Endothelial cell of umbilical vein (primary cell): Measurements from ENCODE around the gene AP1G2. TPM values are rescaled to one million over a fixed set of nuclear protein-coding genes. Genes with fewer than 3 reads are reported as not detected.

ENCODE experiments used
- BruUV-seq: library from RNA; stranded (reverse); fragments of 400-500 nt; replicated peaks from 2 replicates; lab custom pipeline; 2021; lab: Mats Ljungman, UMichigan
- CTCF ChIA-PET: fragments of 300-600, 350-600 bp; sonication (Branson Sonifier 250); formaldehyde crosslinking; loops from one replicate; lab custom pipeline; 2021; ENCODE audit warnings: antibody characterized with exemption, inconsistent platforms; lab: Charles Lee
- POLR2A ChIA-PET: fragments of 300-600, 350-600 bp; sonication (Branson Sonifier 250); formaldehyde crosslinking; loops from one replicate; lab custom pipeline; 2021; ENCODE audit warnings: antibody characterized with exemption, inconsistent platforms; lab: Charles Lee
- DNase-seq: peaks from one replicate; pipeline ENCODE4 v3.0.0-alpha.2; 2011; ENCODE audit warnings: low read depth, low spot score
- FAIRE-seq: peaks from 2 replicates; lab custom pipeline; 2011; peaks lifted over from hg19 to GRCh38; lab: Jason Lieb, UNC
- H2AFZ ChIP-seq: 2 replicates; pipeline ENCODE4 v1.6.0; 2012; ENCODE audit warnings: low read depth, low read length, control low read depth, inconsistent platforms
- H3K27ac ChIP-seq: 2 replicates; pipeline ENCODE4 v1.5.1; 2011; ENCODE audit warnings: low read depth, mild to moderate bottlenecking, control low read depth, low read length, moderate library complexity; ENCODE audit not compliant: insufficient read depth
- H3K27me3 ChIP-seq, 2 experiments: 2 replicates each; pipeline versions ENCODE4 v1.6.0 to v1.6.1; 2011; ENCODE audit warnings: low read length in 2 of 2, mixed read lengths in 1 of 2; ENCODE audit not compliant: control insufficient read depth in 2 of 2, insufficient read depth in 2 of 2
- H3K36me3 ChIP-seq, 2 experiments: 2 replicates in 1 of 2; 3 replicates in 1 of 2; pipeline ENCODE4 v1.5.1; 2011; ENCODE audit warnings: low read length in 2 of 2, mild to moderate bottlenecking in 1 of 2, moderate library complexity in 1 of 2; ENCODE audit not compliant: control insufficient read depth in 2 of 2, insufficient read depth in 2 of 2; ENCODE audit errors: extremely low read depth in 1 of 2
- H3K4me1 ChIP-seq: 3 replicates; pipeline ENCODE4 v1.5.1; 2011; ENCODE audit warnings: mild to moderate bottlenecking, low read length; ENCODE audit not compliant: control insufficient read depth, insufficient read depth; ENCODE audit errors: extremely low read depth
- H3K4me2 ChIP-seq: 2 replicates; pipeline ENCODE4 v1.6.1; 2011; ENCODE audit warnings: low read length, control low read depth, mixed read lengths; ENCODE audit not compliant: insufficient read depth
- H3K4me3 ChIP-seq, 3 experiments: fragments of 200-600 bp in 1 of 3; sonication (generic), shearing (Covaris generic) in 1 of 3; replicated peaks in 1 of 3; 2 replicates each; pipeline ENCODE4 v1.5.1; 2011 to 2016; ENCODE audit warnings: control low read depth in 3 of 3, low read length in 3 of 3, mild to moderate bottlenecking in 2 of 3, inconsistent platforms in 1 of 3, low read depth in 1 of 3, moderate library complexity in 1 of 3; ENCODE audit not compliant: insufficient read depth in 1 of 3
- H3K79me2 ChIP-seq: 2 replicates; pipeline ENCODE4 v1.6.0; 2012; ENCODE audit warnings: low read length, inconsistent platforms; ENCODE audit not compliant: control insufficient read depth, insufficient read depth
- H3K9ac ChIP-seq: replicated peaks from 2 replicates; pipeline ENCODE3; 2011; ENCODE audit warnings: low read length, control low read depth; ENCODE audit not compliant: insufficient read depth; ENCODE audit errors: extremely low read depth
- H3K9me1 ChIP-seq: replicated peaks from 3 replicates; pipeline ENCODE4 v1.6.0; 2011; ENCODE audit warnings: mild to moderate bottlenecking, low read length; ENCODE audit not compliant: control insufficient read depth, insufficient read depth; ENCODE audit errors: extremely low read depth
- H3K9me3 ChIP-seq: replicated peaks from 2 replicates; pipeline ENCODE4 v1.5.1; 2012; ENCODE audit warnings: low read length, inconsistent platforms; ENCODE audit not compliant: control insufficient read depth, insufficient read depth
- H4K20me1 ChIP-seq: replicated peaks from 2 replicates; pipeline ENCODE3; 2011; ENCODE audit warnings: mild to moderate bottlenecking, low read length; ENCODE audit not compliant: control insufficient read depth, insufficient read depth; ENCODE audit errors: extremely low read depth
- CTCF ChIP-seq, 2 donors: IDR thresholded peaks; 1 replicate in 1 of 2; 2 replicates in 1 of 2; pipeline ENCODE4 v1.5.1; 2011; ENCODE audit warnings: low read length in 2 of 2, mild to moderate bottlenecking in 2 of 2, moderate library complexity in 2 of 2, control low read depth in 1 of 2, inconsistent platforms in 1 of 2, low read depth in 1 of 2; ENCODE audit not compliant: insufficient read depth in 1 of 2; ENCODE audit errors: extremely low read depth in 1 of 2
- EZH2 ChIP-seq: IDR thresholded peaks from 2 replicates; pipeline ENCODE4 v1.6.1; 2012; ENCODE audit warnings: borderline replicate concordance, low read depth, mild to moderate bottlenecking, moderate library complexity, low read length, inconsistent platforms; ENCODE audit not compliant: severe bottlenecking
- FOS ChIP-seq: IDR thresholded peaks from 2 replicates; pipeline ENCODE4 v1.6.1; 2011; ENCODE audit warnings: mild to moderate bottlenecking, low read length, moderate library complexity, borderline replicate concordance; ENCODE audit not compliant: insufficient read depth
- GATA2 ChIP-seq: IDR thresholded peaks from 2 replicates; pipeline ENCODE4 v1.7.0; 2011; ENCODE audit warnings: low read depth, mild to moderate bottlenecking, moderate library complexity, mixed read lengths, low read length; ENCODE audit not compliant: insufficient read length, insufficient read depth
- JUN ChIP-seq: IDR thresholded peaks from 2 replicates; pipeline ENCODE4 v1.6.1; 2011; ENCODE audit warnings: borderline replicate concordance, low read depth; ENCODE audit not compliant: insufficient read length, insufficient read depth
- MAX ChIP-seq: IDR thresholded peaks from 2 replicates; pipeline ENCODE4 v1.6.1; 2011; ENCODE audit not compliant: insufficient read depth, insufficient read length
- MYC ChIP-seq: IDR thresholded peaks from one replicate; pipeline ENCODE4 v1.6.1; 2011; ENCODE audit warnings: mild to moderate bottlenecking, low read depth, low read length
- POLR2A ChIP-seq: IDR thresholded peaks from 2 replicates; pipeline ENCODE4 v1.6.1; 2012; ENCODE audit warnings: low read depth, mild to moderate bottlenecking, control low read depth, low read length
- POLR2AphosphoS5 ChIP-seq: IDR thresholded peaks from 2 replicates; pipeline ENCODE4 v1.6.1; 2012; ENCODE audit warnings: low read depth, mild to moderate bottlenecking, control low read depth, low read length, moderate library complexity; ENCODE audit not compliant: insufficient read depth
- dilution Hi-C: fragments of 300-500 bp; cut with MboI; formaldehyde crosslinking; loops from one replicate; pipeline ENCODE4 v1.15.0; 2019; ENCODE audit warnings: low sequenced_read_pairs; ENCODE audit not compliant: extremely low pct_ligation_motif_present
- intact Hi-C: fragments of 100-400 bp; cut with micrococcal nuclease; formaldehyde crosslinking; loops from one replicate; pipeline ENCODE4 v1.10.0; 2022
- polyA plus RNA-seq, 4 experiments: library from polyadenylated mRNA; depleted of rRNA in 3 of 4; stranded (reverse) in 3 of 4; unstranded in 1 of 4; fragments of >200 nt; gene quantifications; 2 replicates each; pipeline versions ENCODE4 v1.2.1 to v1.2.3, GENCODE V29; 2011 to 2012; ENCODE audit warnings: missing spikeins in 1 of 4
- total RNA-seq: library from RNA; stranded (reverse); gene quantifications from 2 replicates; pipeline ENCODE4 v1.2.3, GENCODE V29; 2021

AP1G2 gene
- total and polyA plus RNA-seq, 2 donors (not counting 3 experiments of a cell fraction or from before 2014, with no cell fraction given) = 39.0 to 55.8 TPM

- CTCF ChIA-PET = interaction anchor here (0.9 to 4.0 kb wide), 3 partner anchors 8 to 305 kb away, joined by 3 to 20 read pairs (median 4); no protein-coding TSS in a partner anchor
- no peaks in the 10 kb centered on the region for H3K4me1 ChIP-seq
- POLR2A ChIA-PET = no interaction called here
- no peak for TF ChIP-seq MYC
- TF ChIP-seq GATA2 = no peak
- no peak for TF ChIP-seq POLR2AphosphoS5
- no peak for TF ChIP-seq FOS
- no peak for TF ChIP-seq JUN
- TF ChIP-seq CTCF (IDR thresholded peaks at IDR 0.05; ENCODE audit: extremely low read depth in 1 of 2, insufficient read depth in 1 of 2, low read depth in 1 of 2, low read length in 2 of 2) = no peak
- TF ChIP-seq POLR2A = no peak
- no peak for TF ChIP-seq EZH2
- no peak for TF ChIP-seq MAX
- FAIRE-seq = no peak
- no peak overlapping the region for H3K4me3 ChIP-seq
- no peaks in the 10 kb centered on the region for H3K27me3 ChIP-seq
- H3K9me1 ChIP-seq = no peaks in the 10 kb centered on the region
- H3K27ac ChIP-seq = no peak overlapping the region
- no peaks in the 10 kb centered on the region for H3K79me2 ChIP-seq
- dilution Hi-C loops = no loop called here
- no peak overlapping the region for H2AFZ ChIP-seq
- H3K9me3 ChIP-seq = no peaks in the 10 kb centered on the region
- DNase-seq = no peak
- H3K36me3 ChIP-seq = no peaks in the 10 kb centered on the region
- no TSS peak for BruUV-seq
- H3K4me2 ChIP-seq = no peak overlapping the region
- intact Hi-C loops = no loop called here
- no peaks in the 10 kb centered on the region for H4K20me1 ChIP-seq
- H3K9ac ChIP-seq = no peak overlapping the region
Measured at GRCh38 chr14:23605931-23606585, 38.5 kb upstream of the AP1G2 start.
